KOPT-K1 (cell line): ENCODE data around the gene PSTK.

Experiments used
- H3K27ac ChIP-seq: fragments of 200-600 bp; sonication (generic); 2 replicates; pipeline ENCODE4 v1.5.1; 2016; ENCODE audit warnings: antibody characterized with exemption, mild to moderate bottlenecking, low read depth, low read length; ENCODE audit not compliant: poor library complexity, severe bottlenecking
- H3K36me3 ChIP-seq: fragments of 200-600 bp; sonication (generic); 2 replicates; pipeline ENCODE4 v1.5.1; 2017; ENCODE audit warnings: antibody characterized with exemption, mild to moderate bottlenecking, low read length, moderate library complexity; ENCODE audit not compliant: insufficient read depth
- H3K9me3 ChIP-seq: fragments of 200-600 bp; sonication (generic); 2 replicates; pipeline ENCODE4 v1.5.1; 2017; ENCODE audit warnings: antibody characterized with exemption, low read length, mild to moderate bottlenecking; ENCODE audit not compliant: insufficient read depth, poor library complexity, severe bottlenecking

PSTK gene

DNA sequence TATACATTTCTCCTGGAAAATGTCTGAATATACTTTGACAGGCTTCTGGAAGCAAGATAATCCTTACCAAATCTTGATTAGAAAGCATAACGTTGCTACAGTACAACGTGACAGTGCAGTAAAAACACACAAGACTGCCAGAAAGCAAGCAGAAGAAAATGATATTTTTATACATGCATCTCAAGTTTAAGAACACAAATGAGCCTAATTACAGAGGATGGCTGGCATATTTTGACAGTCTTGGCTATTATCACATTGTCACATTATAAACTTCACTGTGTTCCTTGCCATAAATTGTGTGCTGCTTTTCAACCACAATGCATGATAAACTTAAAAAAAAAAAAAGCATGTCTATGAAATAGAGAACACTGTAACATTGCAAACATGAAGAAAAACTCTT is 24.1 kb downstream of the PSTK start:
- Histone ChIP-seq H3K9me3 (no peaks in the 10 kb centered on the region), H3K27ac (no peak overlapping the region), H3K36me3 (peaks cover 5% of the 10 kb centered on the region; the same call in 1 of the 2 replicates)

GRCh38 chr10:123007558-123008354 is 27.6 kb downstream of the PSTK start:
- peaks cover 5% of the 10 kb centered on the region; the same call in 1 of the 2 replicates for H3K36me3 ChIP-seq
- peak overlapping the region; percentile 70 for H3K27ac ChIP-seq
- H3K9me3 ChIP-seq: no peaks in the 10 kb centered on the region

- no peaks in the 10 kb centered on the region for H3K9me3 ChIP-seq
- peaks cover 5% of the 10 kb centered on the region; the same call in 1 of the 2 replicates for H3K36me3 ChIP-seq
- peak within 1 kb of the TSS; percentile 70 for H3K27ac ChIP-seq
These were observed 28.3 kb downstream of the PSTK start, which contains the start of the genes ACADSB and IKZF5 for GRCh38 chr10:123008355-123009104. Gene ACADSB, plus strand, starts transcription at chr10:123009006. Its CDS starts 24 bp downstream, at chr10:123009030. Gene IKZF5, minus strand, starts transcription at chr10:123008795. Its CDS starts 10,170 bp downstream, at chr10:122998625.

DNA sequence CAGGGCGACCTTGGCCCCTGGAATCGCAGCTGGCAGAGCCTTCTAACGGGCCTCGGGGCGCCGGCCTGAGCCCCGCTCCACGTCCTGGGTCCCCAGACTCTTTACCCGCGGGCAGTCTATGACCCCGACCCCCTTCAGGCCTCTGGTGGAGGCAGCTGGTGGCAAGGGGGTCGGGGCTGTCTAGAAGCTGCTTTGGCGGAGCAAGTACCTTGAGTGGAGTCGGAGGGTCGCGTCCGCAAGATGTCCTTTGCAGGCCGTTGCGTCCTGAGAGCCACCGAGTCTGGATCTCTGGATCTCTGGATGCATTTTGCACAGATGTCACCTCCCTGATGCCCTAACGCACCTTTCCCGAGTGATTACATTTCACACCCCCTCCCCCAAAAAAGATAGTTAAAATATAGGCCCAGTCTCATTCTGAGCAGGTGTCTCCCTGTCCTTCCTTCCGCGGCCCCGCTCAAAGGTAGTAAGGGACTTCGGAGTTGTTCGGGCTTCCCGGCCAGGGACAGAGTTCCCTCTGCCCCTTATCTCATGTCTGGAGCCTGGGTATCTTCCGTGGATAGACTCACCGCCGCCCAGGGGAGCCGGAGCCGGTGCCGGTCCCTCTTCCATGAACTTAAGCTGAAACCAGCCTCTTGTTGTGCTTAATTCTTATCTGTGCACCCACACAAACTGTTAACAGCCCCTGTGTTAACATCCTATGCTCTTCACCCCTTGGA is 29.1 kb downstream of the PSTK start:
- Histone ChIP-seq H3K9me3 (no peaks in the 10 kb centered on the region), H3K27ac (peak overlapping the region; percentile 64), H3K36me3 (peaks cover 5% of the 10 kb centered on the region; the same call in 1 of the 2 replicates)

DNA sequence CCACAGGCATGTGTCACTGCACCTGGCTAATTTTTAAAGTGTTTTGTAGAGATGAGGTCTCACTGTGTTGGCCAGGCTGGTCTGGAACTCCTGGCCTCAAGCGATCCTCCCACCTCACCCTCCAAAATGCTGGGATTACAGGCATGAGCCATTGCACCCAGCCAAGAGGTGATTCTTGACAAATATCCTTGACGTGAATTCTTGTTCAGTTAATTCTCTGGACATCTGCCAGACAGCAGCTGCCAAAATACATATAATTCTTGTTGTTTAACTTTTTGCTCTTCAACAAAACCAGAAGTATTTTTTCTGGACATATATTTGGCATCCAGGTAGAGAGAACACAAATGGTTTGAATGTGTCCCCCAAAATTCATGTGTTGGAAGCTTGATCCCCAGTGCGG is 31.8 kb downstream of the PSTK start:
- Histone ChIP-seq H3K27ac (no peak overlapping the region), H3K36me3 (no peaks in the 10 kb centered on the region), H3K9me3 (no peaks in the 10 kb centered on the region)

DNA sequence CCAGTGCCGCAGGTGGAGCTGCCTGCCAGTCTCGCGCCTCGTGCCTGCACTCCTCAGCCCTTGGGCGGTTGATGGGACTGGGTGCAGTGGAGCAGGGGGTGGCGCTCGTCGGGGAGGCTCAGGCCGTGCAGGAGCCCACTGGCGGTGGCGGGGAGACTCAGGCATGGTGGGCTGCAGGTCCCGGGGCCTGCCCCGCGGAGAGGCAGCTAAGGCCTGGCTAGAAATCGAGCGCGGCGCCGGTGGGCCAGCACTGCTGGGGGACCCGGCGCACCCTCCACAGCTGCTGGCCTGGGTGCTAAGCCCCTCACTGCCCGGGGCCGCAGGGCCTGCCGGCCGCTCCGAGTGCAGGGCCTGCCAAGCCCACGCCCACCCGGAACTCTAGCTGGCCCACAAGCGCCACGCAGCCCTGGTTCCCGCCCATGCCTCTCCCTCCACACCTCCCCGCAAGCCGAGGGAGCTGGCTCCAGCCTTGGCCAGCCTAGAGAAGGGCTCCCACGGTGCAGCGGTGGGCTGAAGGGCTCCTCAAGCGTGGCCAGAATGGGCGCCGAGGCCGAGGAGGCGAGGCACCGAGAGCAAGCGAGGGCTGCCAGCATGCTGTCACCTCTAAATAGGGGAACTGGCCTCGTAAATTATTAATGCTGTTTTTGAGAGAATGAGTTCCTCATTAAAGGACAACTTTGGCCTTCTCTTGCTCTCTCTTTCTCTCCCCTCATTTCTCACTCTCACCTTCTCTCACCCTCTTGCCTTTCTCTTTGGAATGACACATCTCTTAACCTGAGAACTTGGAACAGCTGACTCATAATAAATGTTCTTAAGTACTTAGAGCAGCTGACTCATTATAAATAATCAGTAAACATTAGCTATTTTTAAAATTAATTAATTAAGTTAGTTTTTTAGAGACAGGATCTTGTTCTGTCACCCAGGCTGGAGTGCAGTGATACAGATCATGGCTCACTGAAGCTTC is 33.5 kb downstream of the PSTK start:
- no peak overlapping the region for H3K27ac ChIP-seq
- H3K9me3 ChIP-seq: no peaks in the 10 kb centered on the region
- H3K36me3 ChIP-seq: no peaks in the 10 kb centered on the region

GRCh38 chr10:123014772-123015171 is 34.6 kb downstream of the PSTK start:
- Histone ChIP-seq H3K36me3 (no peaks in the 10 kb centered on the region), H3K27ac (no peak overlapping the region), H3K9me3 (no peaks in the 10 kb centered on the region)

GRCh38 chr10:123016228-123016627 is 36.0 kb downstream of the PSTK start:
- Histone ChIP-seq H3K36me3 (no peaks in the 10 kb centered on the region), H3K27ac (no peak overlapping the region), H3K9me3 (no peaks in the 10 kb centered on the region)

- no peaks in the 10 kb centered on the region for H3K9me3 ChIP-seq
- H3K27ac ChIP-seq: no peak overlapping the region
- no peaks in the 10 kb centered on the region for H3K36me3 ChIP-seq
These were observed 37.4 kb downstream of the PSTK start for GRCh38 chr10:123017421-123018165.

- Histone ChIP-seq H3K27ac (no peak overlapping the region), H3K9me3 (no peaks in the 10 kb centered on the region), H3K36me3 (no peaks in the 10 kb centered on the region)
These were observed 38.3 kb downstream of the PSTK start for GRCh38 chr10:123018531-123018930.

- Histone ChIP-seq H3K36me3 (no peaks in the 10 kb centered on the region), H3K27ac (no peak overlapping the region), H3K9me3 (no peaks in the 10 kb centered on the region)
These were observed 39.1 kb downstream of the PSTK start for GRCh38 chr10:123019264-123019663.

DNA sequence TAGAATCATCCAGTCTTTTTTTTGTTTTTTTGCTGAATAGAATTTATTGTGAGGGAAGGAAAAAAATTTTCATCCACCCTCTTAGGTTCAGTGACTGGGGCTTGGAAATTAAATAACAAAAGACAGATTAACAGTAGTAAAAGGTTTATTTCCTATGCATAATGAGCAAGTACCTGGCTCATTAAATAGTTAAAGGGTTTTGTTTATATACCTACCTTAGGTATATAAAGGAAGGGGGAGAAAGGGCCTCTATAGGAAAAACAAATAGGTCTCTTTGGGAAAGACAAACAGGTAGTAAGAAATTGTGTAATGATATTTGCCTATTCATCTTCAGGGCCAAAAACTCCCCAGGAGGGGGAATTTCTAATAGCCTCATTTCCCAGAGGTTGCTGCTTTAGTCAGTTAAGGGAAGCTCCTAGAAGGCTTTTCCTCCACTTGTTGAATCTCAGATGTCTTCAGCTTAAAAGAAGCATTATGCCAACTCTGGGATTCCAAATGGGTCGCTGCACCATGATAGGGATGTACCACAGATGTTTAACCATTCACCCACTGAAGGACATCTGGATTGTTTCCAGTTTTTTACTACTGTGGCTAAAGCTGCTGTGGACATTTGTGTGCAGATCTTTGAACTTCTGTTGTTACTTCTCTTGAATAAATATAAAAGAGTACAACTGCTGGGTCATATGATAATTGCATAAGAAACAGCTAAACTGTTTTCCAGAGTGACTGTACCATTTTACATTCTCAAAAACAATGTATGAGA is 39.9 kb downstream of the PSTK start:
- Histone ChIP-seq H3K27ac (no peak overlapping the region), H3K36me3 (no peaks in the 10 kb centered on the region), H3K9me3 (no peaks in the 10 kb centered on the region)

- no peak overlapping the region for H3K27ac ChIP-seq
- no peaks in the 10 kb centered on the region for H3K9me3 ChIP-seq
- H3K36me3 ChIP-seq: no peaks in the 10 kb centered on the region
These were observed 41.3 kb downstream of the PSTK start for GRCh38 chr10:123021517-123021916.
